AG09309 (cell line): Measurements from ENCODE around the gene DDIT4L.

Source experiments
- DNase-seq: peaks from one replicate; pipeline ENCODE4 v3.0.0-alpha.2; 2010; ENCODE audit warnings: low read depth
- H3K4me3 ChIP-seq: 2 replicates; pipeline ENCODE4 v1.5.1; 2011; ENCODE audit warnings: mild to moderate bottlenecking, low read depth, low read length, moderate library complexity; ENCODE audit not compliant: control insufficient read depth
- TF ChIP-seq, protein P1 (sequence below): IDR thresholded peaks from 2 replicates; pipeline ENCODE4 v1.5.1; 2011; ENCODE audit warnings: mild to moderate bottlenecking, low read depth, low read length, inconsistent platforms; ENCODE audit not compliant: insufficient read depth, control insufficient read depth; ENCODE audit errors: missing control alignments

DDIT4L gene

DNA sequence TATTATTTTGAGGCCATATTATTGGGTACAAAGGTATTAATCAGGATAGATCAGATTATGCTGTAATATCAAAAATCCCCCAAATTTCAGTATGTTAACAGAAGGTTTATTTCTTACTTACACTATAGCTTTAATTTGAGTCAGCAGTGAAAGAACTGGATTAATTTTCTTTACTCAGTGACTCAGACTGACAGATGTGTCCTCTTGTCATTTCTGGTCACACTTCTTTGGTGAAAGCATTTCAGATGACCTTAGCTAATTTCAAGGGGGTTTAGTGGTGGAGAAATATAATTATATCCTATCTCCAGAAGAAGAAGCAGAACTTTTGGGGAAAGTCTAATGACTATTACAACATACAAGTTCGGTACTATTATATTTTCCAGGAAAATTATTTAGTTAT lies 12.4 kb downstream of the DDIT4L start:
- no peak for DNase-seq
- H3K4me3 ChIP-seq: no peak overlapping the region
- TF ChIP-seq, protein P1, sequence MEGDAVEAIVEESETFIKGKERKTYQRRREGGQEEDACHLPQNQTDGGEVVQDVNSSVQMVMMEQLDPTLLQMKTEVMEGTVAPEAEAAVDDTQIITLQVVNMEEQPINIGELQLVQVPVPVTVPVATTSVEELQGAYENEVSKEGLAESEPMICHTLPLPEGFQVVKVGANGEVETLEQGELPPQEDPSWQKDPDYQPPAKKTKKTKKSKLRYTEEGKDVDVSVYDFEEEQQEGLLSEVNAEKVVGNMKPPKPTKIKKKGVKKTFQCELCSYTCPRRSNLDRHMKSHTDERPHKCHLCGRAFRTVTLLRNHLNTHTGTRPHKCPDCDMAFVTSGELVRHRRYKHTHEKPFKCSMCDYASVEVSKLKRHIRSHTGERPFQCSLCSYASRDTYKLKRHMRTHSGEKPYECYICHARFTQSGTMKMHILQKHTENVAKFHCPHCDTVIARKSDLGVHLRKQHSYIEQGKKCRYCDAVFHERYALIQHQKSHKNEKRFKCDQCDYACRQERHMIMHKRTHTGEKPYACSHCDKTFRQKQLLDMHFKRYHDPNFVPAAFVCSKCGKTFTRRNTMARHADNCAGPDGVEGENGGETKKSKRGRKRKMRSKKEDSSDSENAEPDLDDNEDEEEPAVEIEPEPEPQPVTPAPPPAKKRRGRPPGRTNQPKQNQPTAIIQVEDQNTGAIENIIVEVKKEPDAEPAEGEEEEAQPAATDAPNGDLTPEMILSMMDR: no peak

DNA sequence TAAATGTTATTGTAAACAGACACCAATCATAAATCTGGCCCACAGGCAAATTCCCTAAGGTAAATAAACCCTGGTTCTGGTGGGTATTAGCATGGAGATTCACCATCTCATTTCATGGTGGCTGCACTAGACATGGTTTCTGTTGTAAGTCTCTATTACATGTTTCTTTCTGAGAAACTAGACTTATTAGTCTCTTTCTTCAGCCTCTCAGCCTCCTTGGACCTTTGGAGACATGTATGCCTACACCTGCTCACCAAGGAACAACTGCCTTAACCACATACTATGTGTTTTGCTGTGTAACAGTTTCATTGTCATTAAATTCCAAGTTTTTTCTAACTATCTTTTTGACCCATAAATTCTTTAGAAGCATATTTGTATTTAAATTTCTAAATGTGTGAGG lies 13.1 kb downstream of the DDIT4L start:
- TF ChIP-seq, protein P1: no peak
- no peak for DNase-seq
- no peak overlapping the region for H3K4me3 ChIP-seq

DNA sequence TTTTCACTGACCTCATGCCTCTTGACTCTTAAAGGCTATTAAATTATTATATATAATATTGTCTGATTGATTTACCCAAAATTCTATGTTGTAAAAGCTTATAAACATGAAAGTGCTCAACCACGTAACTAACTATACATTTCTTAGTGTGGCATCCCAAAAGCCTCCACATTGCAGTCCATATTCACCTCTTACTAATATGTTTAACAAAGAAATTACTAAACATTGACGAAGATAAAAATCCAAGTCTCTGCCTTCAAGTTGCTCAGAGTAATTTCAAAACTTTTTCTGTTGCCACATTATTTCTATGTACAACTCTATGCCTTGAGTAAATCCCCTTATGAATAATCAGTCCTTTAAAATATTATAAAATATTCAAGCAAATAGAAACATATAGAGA lies 14.4 kb downstream of the DDIT4L start:
- TF ChIP-seq, protein P1: no peak
- DNase-seq: no peak
- no peak overlapping the region for H3K4me3 ChIP-seq

DNA sequence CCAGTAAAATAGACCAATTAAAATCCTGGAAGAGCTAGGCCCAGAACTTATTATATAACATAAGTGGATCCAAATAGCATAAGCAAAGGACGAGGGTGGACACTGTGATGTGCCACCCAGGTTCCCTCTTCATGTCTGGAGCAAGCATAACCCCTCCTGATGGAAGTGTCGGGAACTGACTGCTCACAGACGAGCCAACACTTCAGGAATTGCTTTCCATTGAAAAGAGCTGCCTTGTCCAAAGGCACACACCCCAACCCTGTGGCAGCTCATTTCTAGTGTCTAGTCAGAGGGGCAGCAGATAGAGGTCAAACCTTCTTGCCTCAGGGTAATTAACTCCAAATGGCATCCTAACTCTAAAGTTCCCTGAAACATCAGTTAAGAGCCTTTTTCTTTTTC lies 15.3 kb downstream of the DDIT4L start:
- no peak for DNase-seq
- TF ChIP-seq, protein P1: no peak
- H3K4me3 ChIP-seq: no peak overlapping the region

DNA sequence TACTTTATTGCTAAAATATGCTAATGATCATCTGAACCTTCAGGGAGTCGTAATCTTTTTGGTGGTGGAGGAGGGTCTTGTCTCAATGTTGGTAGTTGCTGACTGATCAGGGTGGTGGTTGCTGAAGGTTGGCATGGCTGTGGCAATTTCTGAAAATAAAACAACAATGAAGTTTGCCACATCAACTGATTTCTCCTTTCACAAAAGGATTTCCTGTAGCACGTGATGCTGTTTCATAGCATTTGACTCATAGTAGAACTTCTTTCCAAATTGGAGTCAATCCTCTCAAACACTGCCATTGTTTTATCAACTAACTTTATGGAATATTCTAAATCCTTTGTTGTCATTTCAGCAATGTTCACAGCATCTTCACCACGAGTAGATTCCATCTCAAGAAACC lies 19.3 kb downstream of the DDIT4L start:
- TF ChIP-seq, protein P1: no peak
- no peak for DNase-seq
- no peak overlapping the region for H3K4me3 ChIP-seq

DNA sequence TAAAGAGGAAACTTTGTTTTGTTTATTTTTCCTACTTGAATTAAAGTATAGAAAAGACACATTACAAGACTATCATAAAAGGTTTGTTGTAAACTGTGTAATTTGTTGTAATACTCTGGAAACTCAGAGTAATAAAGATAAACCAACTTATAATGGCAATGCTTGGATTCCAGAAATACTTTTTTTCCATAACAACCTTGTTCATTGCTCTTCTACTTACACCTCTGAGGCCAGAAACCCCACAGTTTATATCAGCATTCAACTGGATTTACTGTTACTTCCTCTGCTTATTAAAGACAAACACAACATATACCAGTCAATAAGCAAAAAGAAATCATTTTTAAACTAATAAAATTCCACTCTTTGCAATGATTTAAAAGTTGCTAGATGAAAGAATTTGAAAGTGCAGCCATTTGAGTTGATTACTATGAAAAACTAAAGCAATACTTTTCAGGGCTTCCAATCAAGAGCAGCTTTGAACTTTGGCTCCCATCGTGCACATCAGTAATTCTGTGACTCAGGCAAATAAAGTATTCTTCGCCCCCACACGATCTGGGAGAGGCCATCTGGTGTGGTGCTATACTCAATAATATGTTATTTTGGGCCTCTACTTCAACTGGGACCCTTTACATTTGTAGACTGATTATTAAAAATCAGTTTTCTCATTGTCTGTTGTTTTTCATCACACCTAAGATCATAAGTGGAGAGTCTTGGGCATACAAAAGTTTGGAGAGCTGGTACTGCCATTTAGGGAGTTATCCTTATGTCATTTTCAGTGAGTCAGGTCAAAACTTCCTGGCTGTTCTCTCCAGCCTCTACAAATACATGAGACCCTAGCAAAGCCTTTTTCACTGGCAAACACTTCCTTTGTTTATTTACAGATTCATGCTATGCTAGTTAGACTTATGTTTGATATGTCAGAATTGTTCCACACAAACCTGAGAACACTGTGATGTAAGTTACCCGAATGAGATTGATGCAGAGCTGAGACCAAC lies 20.5 kb downstream of the DDIT4L start:
- H3K4me3 ChIP-seq: no peak overlapping the region
- DNase-seq: no peak
- TF ChIP-seq, protein P1: no peak
